ENCODE data around the gene RALGAPA2.

GRCh38 chr20:20679316-20679715 is 33.1 kb downstream of the RALGAPA2 start:
- no peak for TF ChIP-seq POLR2A (IDR thresholded peaks at IDR 0.05)
- TF ChIP-seq, protein P1, sequence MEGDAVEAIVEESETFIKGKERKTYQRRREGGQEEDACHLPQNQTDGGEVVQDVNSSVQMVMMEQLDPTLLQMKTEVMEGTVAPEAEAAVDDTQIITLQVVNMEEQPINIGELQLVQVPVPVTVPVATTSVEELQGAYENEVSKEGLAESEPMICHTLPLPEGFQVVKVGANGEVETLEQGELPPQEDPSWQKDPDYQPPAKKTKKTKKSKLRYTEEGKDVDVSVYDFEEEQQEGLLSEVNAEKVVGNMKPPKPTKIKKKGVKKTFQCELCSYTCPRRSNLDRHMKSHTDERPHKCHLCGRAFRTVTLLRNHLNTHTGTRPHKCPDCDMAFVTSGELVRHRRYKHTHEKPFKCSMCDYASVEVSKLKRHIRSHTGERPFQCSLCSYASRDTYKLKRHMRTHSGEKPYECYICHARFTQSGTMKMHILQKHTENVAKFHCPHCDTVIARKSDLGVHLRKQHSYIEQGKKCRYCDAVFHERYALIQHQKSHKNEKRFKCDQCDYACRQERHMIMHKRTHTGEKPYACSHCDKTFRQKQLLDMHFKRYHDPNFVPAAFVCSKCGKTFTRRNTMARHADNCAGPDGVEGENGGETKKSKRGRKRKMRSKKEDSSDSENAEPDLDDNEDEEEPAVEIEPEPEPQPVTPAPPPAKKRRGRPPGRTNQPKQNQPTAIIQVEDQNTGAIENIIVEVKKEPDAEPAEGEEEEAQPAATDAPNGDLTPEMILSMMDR (IDR thresholded peaks at IDR 0.05): no peak
- TF ChIP-seq POLR2AphosphoS5 (IDR thresholded peaks at IDR 0.05): no peak
